Type B pancreatic cell (in vitro differentiated cells): ENCODE data around the gene CNTFR. TPM values are rescaled to one million over a fixed set of nuclear protein-coding genes. Genes with fewer than 3 reads are reported as not detected.
A peak's percentile ranks its signal among the peaks of the same experiment; 100 is the strongest.
"Not testable (repeated sequence)": the region's sequence is repeated elsewhere in the genome, so short reads cannot be mapped to it uniquely, and the experiment has no call there.

Experiments
- DNase-seq: peaks from one replicate; pipeline ENCODE4 v3.0.0; 2021; ENCODE audit warnings: mixed read lengths; ENCODE audit not compliant: unreplicated experiment; ENCODE audit errors: extremely low spot score
- H3K27ac Mint-ChIP-seq: 2 replicates; pipeline ENCODE4 v1.8.0; 2021; ENCODE audit warnings: mild to moderate bottlenecking, mixed read lengths
- H3K27me3 Mint-ChIP-seq: 2 replicates; pipeline ENCODE4 v1.8.0; 2021; ENCODE audit warnings: mixed read lengths
- H3K36me3 Mint-ChIP-seq: 2 replicates; pipeline ENCODE4 v1.8.0; 2021; ENCODE audit warnings: mixed read lengths
- H3K4me1 Mint-ChIP-seq: one replicate; pipeline ENCODE4 v1.8.0; 2021; ENCODE audit warnings: mixed read lengths; ENCODE audit not compliant: unreplicated experiment
- H3K4me3 Mint-ChIP-seq: 2 replicates; pipeline ENCODE4 v1.8.0; 2021; ENCODE audit warnings: mild to moderate bottlenecking, mixed read lengths
- H3K9me3 Mint-ChIP-seq: 2 replicates; pipeline ENCODE4 v1.8.0; 2021; ENCODE audit warnings: mixed read lengths
- total RNA-seq: library from RNA; stranded (reverse); gene quantifications from 2 replicates; pipeline ENCODE4 v1.2.1, GENCODE V29; 2021; ENCODE audit warnings: low replicate concordance
- TF ChIP-seq, protein P1 (sequence below): fragments of 200-600 bp; sonication (generic); conservative IDR thresholded peaks from 2 replicates; pipeline ENCODE4 v1.5.0; 2021; ENCODE audit warnings: antibody characterized with exemption, mild to moderate bottlenecking

The CNTFR gene
- total RNA-seq, 1 donor from 2014 or later: 24.2 TPM

DNA sequence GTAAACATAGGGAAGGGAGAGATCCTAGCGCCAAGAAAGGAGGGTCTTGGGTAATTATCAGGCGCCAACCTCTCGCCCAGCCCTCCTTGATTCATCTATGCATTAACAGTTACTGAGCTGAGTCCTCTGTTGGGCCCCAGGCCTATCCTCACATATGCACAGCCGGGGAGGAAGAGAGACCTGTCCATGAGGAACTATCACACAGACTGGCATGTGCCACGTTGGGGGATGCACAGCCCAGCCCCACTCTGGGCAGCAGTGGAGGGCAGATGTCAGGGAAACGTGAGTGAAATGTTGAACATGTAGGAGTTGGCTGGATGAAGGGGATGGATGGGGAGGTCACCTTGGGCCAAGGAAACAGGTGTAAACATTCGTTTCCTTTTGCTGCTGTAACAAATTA lies 48.0 kb downstream of the CNTFR start:
- no peak overlapping the region for H3K27ac Mint-ChIP-seq
- H3K27me3 Mint-ChIP-seq: peaks cover 46% of the 10 kb centered on the region
- H3K4me3 Mint-ChIP-seq: no peak overlapping the region
- DNase-seq: no peak
- H3K4me1 Mint-ChIP-seq: no peaks in the 10 kb centered on the region
- no peaks in the 10 kb centered on the region for H3K9me3 Mint-ChIP-seq
- H3K36me3 Mint-ChIP-seq: no peaks in the 10 kb centered on the region
- TF ChIP-seq, protein P1, sequence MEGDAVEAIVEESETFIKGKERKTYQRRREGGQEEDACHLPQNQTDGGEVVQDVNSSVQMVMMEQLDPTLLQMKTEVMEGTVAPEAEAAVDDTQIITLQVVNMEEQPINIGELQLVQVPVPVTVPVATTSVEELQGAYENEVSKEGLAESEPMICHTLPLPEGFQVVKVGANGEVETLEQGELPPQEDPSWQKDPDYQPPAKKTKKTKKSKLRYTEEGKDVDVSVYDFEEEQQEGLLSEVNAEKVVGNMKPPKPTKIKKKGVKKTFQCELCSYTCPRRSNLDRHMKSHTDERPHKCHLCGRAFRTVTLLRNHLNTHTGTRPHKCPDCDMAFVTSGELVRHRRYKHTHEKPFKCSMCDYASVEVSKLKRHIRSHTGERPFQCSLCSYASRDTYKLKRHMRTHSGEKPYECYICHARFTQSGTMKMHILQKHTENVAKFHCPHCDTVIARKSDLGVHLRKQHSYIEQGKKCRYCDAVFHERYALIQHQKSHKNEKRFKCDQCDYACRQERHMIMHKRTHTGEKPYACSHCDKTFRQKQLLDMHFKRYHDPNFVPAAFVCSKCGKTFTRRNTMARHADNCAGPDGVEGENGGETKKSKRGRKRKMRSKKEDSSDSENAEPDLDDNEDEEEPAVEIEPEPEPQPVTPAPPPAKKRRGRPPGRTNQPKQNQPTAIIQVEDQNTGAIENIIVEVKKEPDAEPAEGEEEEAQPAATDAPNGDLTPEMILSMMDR: no peak

DNA sequence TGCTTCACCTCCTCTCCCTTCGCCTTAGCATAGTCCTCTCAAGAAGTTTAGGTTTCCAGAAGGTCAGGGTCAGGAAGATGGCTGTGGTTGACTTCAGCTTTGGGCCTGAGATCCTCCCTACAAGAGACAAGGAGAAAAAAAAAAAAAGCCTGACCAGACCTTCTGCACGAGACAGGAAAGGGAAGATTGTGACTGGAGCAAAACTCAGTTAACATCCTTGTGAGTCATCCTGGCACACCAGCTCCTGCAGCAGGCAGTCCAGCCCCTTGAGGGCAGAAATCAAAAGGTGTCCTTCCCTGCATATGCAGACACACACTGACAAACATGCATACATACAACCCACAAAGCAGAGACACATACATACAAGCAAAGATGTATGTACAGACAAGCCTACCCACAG lies 48.7 kb downstream of the CNTFR start:
- no peaks in the 10 kb centered on the region for H3K4me1 Mint-ChIP-seq
- H3K27ac Mint-ChIP-seq: no peak overlapping the region
- H3K27me3 Mint-ChIP-seq: peaks cover 50% of the 10 kb centered on the region
- H3K36me3 Mint-ChIP-seq: no peaks in the 10 kb centered on the region
- DNase-seq: no peak
- H3K4me3 Mint-ChIP-seq: no peak overlapping the region
- TF ChIP-seq, protein P1: no peak
- no peaks in the 10 kb centered on the region for H3K9me3 Mint-ChIP-seq

DNA sequence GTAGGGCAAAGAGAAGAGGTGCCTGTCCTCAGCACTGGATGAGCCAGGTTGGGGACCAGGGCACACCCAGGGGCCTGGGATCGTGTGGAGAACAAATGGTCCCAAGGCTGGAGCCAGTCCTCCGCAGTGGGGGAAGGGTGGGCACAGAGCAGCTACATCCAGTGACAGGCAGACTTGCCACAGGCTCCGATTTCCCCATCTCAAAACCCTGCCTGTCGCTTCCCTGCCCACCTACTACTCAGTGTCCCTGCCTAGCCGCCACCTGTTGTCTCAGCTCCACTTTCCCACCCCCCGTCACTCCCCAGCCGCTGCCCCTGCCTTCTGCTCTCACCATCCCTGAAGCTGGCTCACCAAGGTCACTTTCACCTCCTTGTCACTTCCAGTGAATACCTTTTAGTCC lies 52.8 kb downstream of the CNTFR start:
- no peak overlapping the region for H3K4me3 Mint-ChIP-seq
- no peak overlapping the region for H3K27ac Mint-ChIP-seq
- H3K4me1 Mint-ChIP-seq: no peaks in the 10 kb centered on the region
- peaks cover 52% of the 10 kb centered on the region for H3K27me3 Mint-ChIP-seq
- H3K36me3 Mint-ChIP-seq: no peaks in the 10 kb centered on the region
- TF ChIP-seq, protein P1: no peak
- no peak for DNase-seq
- no peaks in the 10 kb centered on the region for H3K9me3 Mint-ChIP-seq

DNA sequence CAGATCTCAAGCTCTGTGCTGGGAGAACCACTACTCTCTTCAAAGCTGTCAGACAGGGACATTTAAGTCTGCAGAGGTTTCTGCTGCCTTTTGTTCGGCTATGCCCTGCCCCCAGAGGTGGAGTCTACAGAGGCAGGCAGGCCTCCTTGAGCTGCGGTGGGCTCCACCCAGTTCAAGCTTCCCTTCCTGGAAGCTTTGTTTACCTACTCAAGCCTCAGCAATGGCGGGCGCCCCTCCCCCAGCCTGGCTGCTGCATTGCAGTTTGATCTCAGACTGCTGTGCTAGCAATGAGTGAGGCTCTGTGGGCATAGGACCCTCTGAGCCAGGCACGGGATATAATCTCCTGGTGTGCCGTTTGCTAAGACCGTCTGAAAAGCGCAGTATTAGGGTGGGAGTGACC lies 57.5 kb downstream of the CNTFR start:
- not testable (repeated sequence) for H3K4me3 Mint-ChIP-seq, H3K9me3 Mint-ChIP-seq, DNase-seq, H3K27ac Mint-ChIP-seq, H3K4me1 Mint-ChIP-seq, H3K36me3 Mint-ChIP-seq
- H3K27me3 Mint-ChIP-seq: peaks cover 66% of the 10 kb centered on the region

DNA sequence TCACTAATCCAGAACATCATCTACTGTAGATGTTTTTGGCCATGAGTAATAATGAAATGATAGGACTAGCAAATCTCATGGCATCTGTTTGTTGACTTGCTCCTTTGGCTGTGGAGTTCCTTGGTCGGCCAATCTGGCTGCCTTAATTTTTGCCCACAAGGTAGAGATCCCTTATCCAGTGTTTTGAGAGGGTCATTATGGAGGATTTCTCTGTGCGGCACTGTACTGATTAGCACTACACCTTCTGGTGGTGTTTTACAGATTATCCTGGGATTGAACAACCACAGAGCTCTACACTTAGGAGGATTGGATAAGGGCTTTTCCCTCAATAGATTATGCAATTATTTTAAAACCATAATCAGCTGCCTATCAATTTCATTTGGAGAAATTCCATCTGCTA lies 63.5 kb downstream of the CNTFR start:
- Mint-ChIP-seq H3K27ac (no peak overlapping the region), H3K4me3 (no peak overlapping the region), H3K9me3 (peaks cover 5% of the 10 kb centered on the region), H3K27me3 (peaks cover 59% of the 10 kb centered on the region), H3K36me3 (no peaks in the 10 kb centered on the region), H3K4me1 (peaks cover 12% of the 10 kb centered on the region)
- DNase-seq: no peak
- TF ChIP-seq, protein P1: no peak

DNA sequence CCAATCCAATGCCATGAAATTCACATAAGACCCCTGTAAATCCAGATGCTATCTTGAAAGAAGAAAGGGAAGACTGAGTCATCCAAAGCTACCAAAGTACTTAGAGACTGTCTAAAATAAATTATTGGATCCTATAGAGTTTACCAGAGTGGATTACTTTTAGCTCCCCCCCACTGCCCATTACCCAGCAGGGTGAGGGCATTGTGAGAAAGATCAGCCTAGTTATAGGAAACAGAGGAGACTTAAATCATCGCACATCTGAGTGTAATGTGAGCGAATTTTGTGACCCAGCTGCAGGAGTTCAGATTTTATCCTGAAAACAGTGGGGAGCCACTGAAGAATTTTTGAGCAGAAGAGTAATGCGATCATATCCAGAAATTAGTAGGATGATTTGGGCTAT lies 65.2 kb downstream of the CNTFR start:
- DNase-seq: no peak
- Mint-ChIP-seq H3K9me3 (no peaks in the 10 kb centered on the region), H3K27me3 (peaks cover 49% of the 10 kb centered on the region), H3K36me3 (no peaks in the 10 kb centered on the region), H3K4me3 (peak overlapping the region; percentile 61), H3K4me1 (peaks cover 12% of the 10 kb centered on the region), H3K27ac (no peak overlapping the region)
- TF ChIP-seq, protein P1: no peak
